HepG2 (cell line): ENCODE data around the gene CEP68. TPM values are rescaled to one million over a fixed set of nuclear protein-coding genes. Genes with fewer than 3 reads are reported as not detected.

ENCODE experiments used
- ADNP ChIP-seq: sonication (generic); formaldehyde crosslinking; IDR thresholded peaks from 2 replicates; pipeline ENCODE4 v1.4.0; 2020; ENCODE audit warnings: missing genetic modification reagents
- GPN1 ChIP-seq: sonication (generic); formaldehyde crosslinking; IDR thresholded peaks from 2 replicates; pipeline ENCODE4 v1.5.1; 2020; ENCODE audit warnings: missing genetic modification reagents, borderline replicate concordance
- GZF1 ChIP-seq: sonication (generic); formaldehyde crosslinking; IDR thresholded peaks from 2 replicates; pipeline ENCODE4 v1.5.1; 2020; ENCODE audit warnings: mild to moderate bottlenecking, missing genetic modification reagents
- HNRNPUL1 ChIP-seq: fragments of 200-400 bp; formaldehyde crosslinking; IDR thresholded peaks from 2 replicates; pipeline ENCODE4 v1.6.1; 2017; ENCODE audit warnings: low read depth, mild to moderate bottlenecking, low read length, moderate library complexity
- IKZF4 ChIP-seq: sonication (generic); formaldehyde crosslinking; IDR thresholded peaks from 2 replicates; pipeline ENCODE4 v1.5.1; 2020; ENCODE audit warnings: borderline replicate concordance, mild to moderate bottlenecking, low read depth, missing genetic modification reagents; ENCODE audit errors: not compliant biosample characterization
- MYNN ChIP-seq: sonication (generic); formaldehyde crosslinking; IDR thresholded peaks from 2 replicates; pipeline ENCODE4 v1.4.0; 2020; ENCODE audit warnings: mild to moderate bottlenecking, low read depth, missing genetic modification reagents
- NFRKB ChIP-seq: fragments of 450-650 bp; IDR thresholded peaks from 2 replicates; pipeline ENCODE4 v1.6.1; 2017
- PLRG1 ChIP-seq: fragments of 450-650 bp; conservative IDR thresholded peaks from 2 replicates; pipeline ENCODE4 v1.6.1; 2016
- PPARG ChIP-seq: conservative IDR thresholded peaks from 2 replicates; pipeline ENCODE4 v1.6.1; 2016; ENCODE audit warnings: missing biosample characterization, missing genetic modification reagents
- RAD51 ChIP-seq: fragments of 450-650 bp; IDR thresholded peaks from 2 replicates; pipeline ENCODE4 v1.6.1; 2016; ENCODE audit warnings: borderline replicate concordance
- SRSF1 ChIP-seq: fragments of 200-400 bp; formaldehyde crosslinking; optimal IDR thresholded peaks from 2 replicates; pipeline ENCODE3; 2017; ENCODE audit warnings: mild to moderate bottlenecking, low read depth, low read length, moderate library complexity
- TGIF2 ChIP-seq: IDR thresholded peaks from 2 replicates; pipeline ENCODE4 v1.6.1; 2016; ENCODE audit warnings: control low read depth, missing compliant biosample characterization
- TMF1 ChIP-seq: sonication (generic); formaldehyde crosslinking; IDR thresholded peaks from 2 replicates; pipeline ENCODE4 v1.8.1; 2022; ENCODE audit warnings: low read depth, missing genetic modification reagents
- ZFY ChIP-seq: sonication (generic); formaldehyde crosslinking; IDR thresholded peaks from 2 replicates; pipeline ENCODE4 v1.4.0; 2020; ENCODE audit warnings: missing genetic modification reagents
- ZNF407 ChIP-seq: sonication (generic); formaldehyde crosslinking; IDR thresholded peaks from one replicate; pipeline ENCODE4 v1.5.1; 2020; ENCODE audit warnings: mild to moderate bottlenecking, missing genetic modification reagents; ENCODE audit errors: not compliant biosample characterization
- ZNF451 ChIP-seq: sonication (generic); formaldehyde crosslinking; IDR thresholded peaks from 2 replicates; pipeline ENCODE4 v1.5.0; 2020; ENCODE audit warnings: mild to moderate bottlenecking, missing genetic modification reagents
- ZNF513 ChIP-seq: sonication (generic); formaldehyde crosslinking; conservative IDR thresholded peaks from 2 replicates; pipeline ENCODE4 v1.5.0; 2020; ENCODE audit warnings: missing genetic modification reagents
- ZNF709 ChIP-seq: sonication (generic); formaldehyde crosslinking; IDR thresholded peaks from 2 replicates; pipeline ENCODE4 v1.5.0; 2020; ENCODE audit warnings: mild to moderate bottlenecking, missing genetic modification reagents
- ZNF713 ChIP-seq: sonication (generic); formaldehyde crosslinking; IDR thresholded peaks from 2 replicates; pipeline ENCODE4 v1.4.0; 2020; ENCODE audit warnings: mild to moderate bottlenecking, missing genetic modification reagents
- ZNF772 ChIP-seq: sonication (generic); formaldehyde crosslinking; IDR thresholded peaks from 2 replicates; pipeline ENCODE4 v1.5.0; 2020; ENCODE audit warnings: mild to moderate bottlenecking, missing genetic modification reagents
- ZNF775 ChIP-seq: sonication (generic); formaldehyde crosslinking; IDR thresholded peaks from 2 replicates; pipeline ENCODE4 v1.4.0; 2020; ENCODE audit warnings: missing genetic modification reagents, mild to moderate bottlenecking, moderate library complexity, borderline replicate concordance
- polyA plus RNA-seq, 8 experiments: library from polyadenylated mRNA; depleted of rRNA in 3 of 8; stranded (reverse) in 7 of 8; unstranded in 1 of 8; fragments of >200 nt; fragmentation: Illumina TruSeq in 4 of 8; extraction: Trizol in 4 of 8; gene quantifications; 2 replicates each; pipeline versions ENCODE4 v1.2.1 to v1.2.3, GENCODE V29; 2011 to 2016; ENCODE audit warnings: low read depth in 4 of 8, missing spikeins in 1 of 8, mixed read lengths in 1 of 8; ENCODE audit not compliant: insufficient read depth in 1 of 8
- total RNA-seq, 5 experiments: library from RNA; depleted of rRNA; stranded (reverse); fragments of >200 nt; fragmentation: Illumina TruSeq; extraction: Trizol; gene quantifications; 2 replicates each; pipeline ENCODE4 v1.2.3, GENCODE V29; 2016; ENCODE audit warnings: low read depth in 1 of 5

The CEP68 gene
- total and polyA plus RNA-seq, 2 of the 13 experiments (the other 11 are each of a cell fraction or from before 2014, with no cell fraction given) = 5.7 to 9.3 TPM

DNA sequence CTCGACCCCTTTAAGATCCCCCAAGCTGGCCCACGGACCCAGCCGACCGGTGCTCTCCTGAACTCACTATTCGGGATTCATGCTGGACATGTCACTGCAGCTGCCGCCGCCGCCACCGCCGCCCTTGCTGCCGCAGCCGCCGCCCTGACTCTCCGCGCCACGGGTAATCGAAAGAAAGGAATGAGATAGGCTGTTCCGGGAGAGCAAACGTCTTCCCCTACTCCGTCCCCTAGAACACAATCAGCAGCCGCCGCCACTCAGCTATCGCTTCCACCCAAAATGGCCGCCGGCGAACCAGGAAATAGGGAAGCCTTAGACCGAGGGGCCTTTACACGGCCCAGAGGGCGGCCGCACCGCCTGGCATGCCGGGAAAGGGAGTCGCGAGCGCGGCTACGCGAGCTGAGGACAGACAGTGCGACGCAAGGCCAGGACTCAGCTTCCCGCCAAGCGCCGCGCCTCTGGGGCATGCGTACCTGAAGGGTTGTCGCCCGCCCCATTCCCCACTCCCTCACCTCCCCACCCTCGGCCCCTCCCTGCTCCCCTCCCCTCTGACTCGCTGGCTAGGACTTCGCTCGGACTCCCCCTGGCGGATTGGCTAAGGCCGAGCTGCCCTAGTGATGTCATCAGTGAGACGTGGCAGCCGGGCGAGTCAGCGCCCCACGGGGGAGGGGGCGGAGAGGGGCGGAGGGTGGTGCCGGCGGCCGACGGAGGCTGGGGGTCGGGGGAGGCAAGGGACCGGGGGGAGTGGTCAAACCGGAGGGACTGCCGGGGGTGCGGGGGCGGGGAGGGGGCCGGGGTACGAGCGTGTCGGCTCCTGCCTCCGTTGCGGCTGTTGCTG lies 73.8 kb downstream of the CEP68 start, which contains the start of gene RAB1A (continued):
- TF ChIP-seq IKZF4 = peak; percentile 76
- TF ChIP-seq HNRNPUL1 = no peak
- no peak for TF ChIP-seq MYNN (CRISPR knock-in tag)
- no peak for TF ChIP-seq PPARG (CRISPR knock-in tag)
- TF ChIP-seq ADNP = no peak
- TF ChIP-seq ZFY = peak; percentile 85; the same call in 1 of the 2 replicates
- TF ChIP-seq ZNF775 (CRISPR knock-in tag) = no peak
- TF ChIP-seq PLRG1 = no peak
- TF ChIP-seq ZNF513 (CRISPR knock-in tag) = no peak
- TF ChIP-seq ZNF772 (CRISPR knock-in tag) = no peak
- 0 out of 2 replicates have a peak, but pooled peaks have one; percentile 5 for TF ChIP-seq GZF1
- TF ChIP-seq NFRKB = peak; percentile 95
- TF ChIP-seq SRSF1 = no peak
- TF ChIP-seq ZNF709 (CRISPR knock-in tag) = no peak; the same call in 1 of the 2 replicates
- TF ChIP-seq RAD51 = no peak
- TF ChIP-seq ZNF407 (CRISPR knock-in tag) = peak; percentile 48
- no peak for TF ChIP-seq ZNF451 (CRISPR knock-in tag)
- no peak for TF ChIP-seq GPN1
- TF ChIP-seq TGIF2 = peak; percentile 79
- 0 out of 2 replicates have a peak, but pooled peaks have one; percentile 88 for TF ChIP-seq ZNF713 (CRISPR knock-in tag)
- TF ChIP-seq TMF1 = no peak
